ENCODE data around the gene SDC1.

SDC1 gene

GRCh38 chr2:20194097-20195015 lies 30.6 kb downstream of the SDC1 start:
- TF ChIP-seq Cebpa-rat (IDR thresholded peaks at IDR 0.05) = no peak
- Histone ChIP-seq H3K27me3 (no peaks in the 10 kb centered on the region), H4K20me1 (no peaks in the 10 kb centered on the region), H3K36me3 (no peaks in the 10 kb centered on the region), H3K9ac (no peak overlapping the region), H3K4me1 (no peaks in the 10 kb centered on the region), H3K4me2 (no peak overlapping the region), H3K4me3 (no peak overlapping the region), H3K27ac (no peak overlapping the region), H3K9me3 (replicated peaks in 1 of 11) (no peaks in the 10 kb centered on the region)

- Histone ChIP-seq H3K27me3 (no peaks in the 10 kb centered on the region), H3K27ac (no peak overlapping the region), H3K36me3 (no peaks in the 10 kb centered on the region), H3K4me2 (no peak overlapping the region), H4K20me1 (no peaks in the 10 kb centered on the region), H3K9ac (no peak overlapping the region), H3K9me3 (replicated peaks in 1 of 11) (no peaks in the 10 kb centered on the region), H3K4me3 (no peak overlapping the region), H3K4me1 (peaks cover under 1 to 8% (median 2%) of the 10 kb centered on the region in 10 experiments; a peak in 17 of 20 replicates)
- TF ChIP-seq Cebpa-rat (IDR thresholded peaks at IDR 0.05) = no peak
Measured at GRCh38 chr2:20193185-20193584, 31.7 kb downstream of the SDC1 start.

DNA sequence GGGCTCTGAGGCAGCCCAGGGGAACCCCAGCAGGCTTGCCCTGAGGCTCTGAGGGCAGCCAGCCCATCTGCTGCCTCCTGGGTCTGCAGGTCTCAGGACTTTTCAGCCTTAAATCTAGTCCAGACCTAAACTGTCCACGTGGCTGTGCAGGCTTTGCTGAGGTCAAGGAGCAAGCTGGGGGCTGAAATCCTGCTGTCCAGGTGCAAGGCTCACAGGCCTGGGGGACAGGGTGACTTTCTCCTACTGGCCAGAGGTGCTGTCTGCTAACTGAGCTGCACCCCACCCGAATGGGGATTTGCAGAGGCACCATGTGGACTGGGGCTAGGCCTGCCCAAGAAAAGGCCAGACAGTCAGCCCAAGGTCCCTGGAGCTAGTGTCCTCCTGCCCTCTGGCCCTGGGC lies 32.1 kb downstream of the SDC1 start:
- no peak for TF ChIP-seq Cebpa-rat (IDR thresholded peaks at IDR 0.05)
- Histone ChIP-seq H3K4me3 (no peak overlapping the region), H3K36me3 (no peaks in the 10 kb centered on the region), H3K4me2 (no peak overlapping the region), H3K4me1 (peaks cover 5 to 12% (median 6%) of the 10 kb centered on the region in 10 experiments; a peak in 19 of 20 replicates), H3K27me3 (no peaks in the 10 kb centered on the region), H4K20me1 (no peaks in the 10 kb centered on the region), H3K27ac (no peak overlapping the region), H3K9ac (no peak overlapping the region), H3K9me3 (replicated peaks in 1 of 11) (no peaks in the 10 kb centered on the region)

DNA sequence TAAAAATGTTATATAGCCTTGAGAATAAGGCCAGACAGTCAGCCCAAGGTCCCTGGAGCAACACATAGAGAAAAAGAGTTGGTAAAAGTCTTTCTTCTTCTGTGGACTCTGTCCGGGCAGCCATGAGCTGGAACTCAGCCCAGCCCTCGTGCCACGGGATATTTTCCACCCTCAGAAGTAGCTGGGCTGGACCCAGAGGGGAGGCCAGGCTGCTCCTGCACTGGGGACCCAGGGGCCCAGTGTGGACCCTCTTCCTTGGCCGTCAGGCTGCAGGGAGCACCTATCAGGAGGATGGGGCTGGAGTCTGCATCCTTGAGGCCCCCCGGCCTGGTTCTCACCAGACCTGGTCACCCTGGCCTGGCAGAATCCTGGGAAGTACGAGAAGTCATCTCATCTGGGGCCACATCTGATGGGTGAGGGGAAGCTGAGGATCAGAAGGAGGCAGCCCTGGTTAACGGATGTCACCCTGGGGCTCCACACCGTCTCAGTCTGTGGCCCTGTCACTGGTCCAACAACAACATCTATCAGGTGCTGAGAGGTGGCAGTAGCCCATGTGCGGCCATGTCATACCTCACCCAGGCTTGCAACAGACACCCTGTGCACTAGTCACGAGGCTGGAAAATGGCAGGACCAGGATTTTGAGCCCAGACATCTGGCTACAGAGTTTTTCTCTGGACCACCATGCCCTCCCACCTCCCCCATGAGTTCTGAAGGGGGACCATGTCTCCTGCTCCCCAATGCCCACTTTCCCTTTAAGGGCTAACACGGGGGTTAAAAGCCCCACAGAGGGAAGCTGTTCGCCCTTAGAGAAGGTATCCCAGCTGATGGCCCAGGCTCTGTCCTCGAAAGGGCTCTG lies 33.0 kb downstream of the SDC1 start:
- H3K4me1 ChIP-seq = peaks cover 13 to 21% (median 15%) of the 10 kb centered on the region in 10 experiments
- H3K9ac ChIP-seq = peak overlapping the region in 1 of 11 experiments; percentile 9; a peak in 2 of 22 replicates
- TF ChIP-seq Cebpa-rat (IDR thresholded peaks at IDR 0.05) = no peak
- no peak overlapping the region for H3K4me3 ChIP-seq
- H3K9me3 ChIP-seq (replicated peaks in 1 of 11) = no peaks in the 10 kb centered on the region
- H3K4me2 ChIP-seq = no peak overlapping the region
- no peaks in the 10 kb centered on the region for H4K20me1 ChIP-seq
- no peaks in the 10 kb centered on the region for H3K27me3 ChIP-seq
- no peak overlapping the region for H3K27ac ChIP-seq
- H3K36me3 ChIP-seq = no peaks in the 10 kb centered on the region

GRCh38 chr2:20190876-20191713 lies 33.8 kb downstream of the SDC1 start:
- Histone ChIP-seq H3K4me3 (no peak overlapping the region), H3K9me3 (replicated peaks in 1 of 11) (no peaks in the 10 kb centered on the region), H3K9ac (peak overlapping the region in 1 of 11 experiments; percentile 9; a peak in 2 of 22 replicates), H3K36me3 (no peaks in the 10 kb centered on the region), H4K20me1 (no peaks in the 10 kb centered on the region), H3K27me3 (no peaks in the 10 kb centered on the region), H3K27ac (no peak overlapping the region), H3K4me2 (no peak overlapping the region), H3K4me1 (peaks cover 22 to 29% (median 23%) of the 10 kb centered on the region in 10 experiments)
- no peak for TF ChIP-seq Cebpa-rat (IDR thresholded peaks at IDR 0.05)

- H3K9me3 ChIP-seq (replicated peaks in 1 of 11) = no peaks in the 10 kb centered on the region
- no peaks in the 10 kb centered on the region for H4K20me1 ChIP-seq
- H3K4me2 ChIP-seq = no peak overlapping the region
- TF ChIP-seq Cebpa-rat (IDR thresholded peaks at IDR 0.05) = no peak
- H3K27ac ChIP-seq = no peak overlapping the region
- no peaks in the 10 kb centered on the region for H3K36me3 ChIP-seq
- no peaks in the 10 kb centered on the region for H3K27me3 ChIP-seq
- H3K4me1 ChIP-seq = peaks cover 31 to 39% (median 32%) of the 10 kb centered on the region in 10 experiments
- H3K4me3 ChIP-seq = no peak overlapping the region
- no peak overlapping the region for H3K9ac ChIP-seq
Measured at GRCh38 chr2:20190170-20190569, 34.8 kb downstream of the SDC1 start.

- no peaks in the 10 kb centered on the region for H3K9me3 ChIP-seq (replicated peaks in 1 of 11)
- H3K4me2 ChIP-seq = no peak overlapping the region; a peak in 1 of 22 replicates
- peaks cover 38 to 46% (median 40%) of the 10 kb centered on the region in 10 experiments for H3K4me1 ChIP-seq
- no peaks in the 10 kb centered on the region for H4K20me1 ChIP-seq
- H3K27ac ChIP-seq = no peak overlapping the region
- no peak overlapping the region for H3K9ac ChIP-seq
- TF ChIP-seq Cebpa-rat (IDR thresholded peaks at IDR 0.05) = no peak
- H3K4me3 ChIP-seq = no peak overlapping the region
- no peaks in the 10 kb centered on the region for H3K36me3 ChIP-seq
- no peaks in the 10 kb centered on the region for H3K27me3 ChIP-seq
Measured at GRCh38 chr2:20189299-20189931, 35.5 kb downstream of the SDC1 start.

DNA sequence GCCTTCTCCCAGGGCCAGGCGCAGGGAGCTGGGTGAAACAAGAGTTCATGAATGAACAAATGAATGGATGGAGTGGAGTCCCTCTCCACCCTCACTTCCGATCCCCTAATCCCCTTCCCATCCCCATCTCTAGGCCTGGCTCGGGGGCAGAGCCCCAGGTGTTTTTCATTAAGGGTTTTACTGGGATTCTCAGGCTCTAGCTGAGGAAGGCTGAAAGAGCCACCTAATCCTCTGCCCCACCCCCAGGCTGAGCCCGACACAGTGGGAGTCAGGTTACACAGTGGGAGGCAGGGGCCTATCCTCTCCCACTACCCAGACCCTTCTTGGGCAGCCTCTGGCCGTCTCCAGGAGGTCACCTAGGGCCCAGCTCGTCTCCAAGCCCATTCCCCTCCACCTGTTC lies 36.1 kb downstream of the SDC1 start:
- Histone ChIP-seq H3K27ac (no peak overlapping the region), H3K36me3 (no peaks in the 10 kb centered on the region), H3K9ac (no peak overlapping the region), H3K27me3 (no peaks in the 10 kb centered on the region), H4K20me1 (no peaks in the 10 kb centered on the region), H3K4me3 (no peak overlapping the region), H3K9me3 (replicated peaks in 1 of 11) (no peaks in the 10 kb centered on the region), H3K4me2 (peak overlapping the region in 1 of 11 experiments; percentile 87; a peak in 2 of 22 replicates), H3K4me1 (peaks cover 42 to 52% (median 44%) of the 10 kb centered on the region in 10 experiments)
- TF ChIP-seq Cebpa-rat (IDR thresholded peaks at IDR 0.05) = no peak
